ENCODE results near the gene LBP. TPM values are rescaled to one million over a fixed set of nuclear protein-coding genes. Genes with fewer than 3 reads are reported as not detected.

The LBP gene
- total and polyA plus RNA-seq, 7 donors = 0.49 to 1.9 TPM; not detected in 5

- 24 to 41% methylated on average over 2 of the region's 2 CpGs for WGBS, 2 donors
- TF ChIP-seq POLR2A (IDR thresholded peaks at IDR 0.05) = no peak
- TF ChIP-seq EP300 (IDR thresholded peaks at IDR 0.05) = no peak
- no peak for TF ChIP-seq CTCF (IDR thresholded peaks at IDR 0.05)
- TF ChIP-seq POLR2AphosphoS5 (IDR thresholded peaks at IDR 0.05) = no peak
- H3K27ac ChIP-seq = no peak overlapping the region
- H3K4me1 ChIP-seq = no peaks in the 10 kb centered on the region
- no peak overlapping the region for H3K4me3 ChIP-seq
- no peaks in the 10 kb centered on the region for H3K27me3 ChIP-seq
- DNase-seq = no peak
- intact Hi-C loops (cut with DNase I) = no loop called here
- H3K36me3 ChIP-seq = no peaks in the 10 kb centered on the region
- no peaks in the 10 kb centered on the region for H3K9me3 ChIP-seq
These were observed 23.1 kb downstream of the LBP start for GRCh38 chr20:38369389-38369788.

- TF ChIP-seq POLR2A (IDR thresholded peaks at IDR 0.05) (no peak), CTCF (IDR thresholded peaks at IDR 0.05) (no peak)
- H3K4me3 ChIP-seq = no peak overlapping the region
- 76 to 81% methylated on average over 5 of the region's 5 CpGs for WGBS, 2 donors
- intact Hi-C loops (cut with DNase I) = no loop called here
- H3K9me3 ChIP-seq = no peaks in the 10 kb centered on the region
- H3K27ac ChIP-seq = no peak overlapping the region
- no peaks in the 10 kb centered on the region for H3K36me3 ChIP-seq
- no peak for DNase-seq
- no peaks in the 10 kb centered on the region for H3K27me3 ChIP-seq
- H3K4me1 ChIP-seq = no peaks in the 10 kb centered on the region
These were observed 26.5 kb downstream of the LBP start for GRCh38 chr20:38372806-38373205.

- 37 to 56% methylated on average over 7 of the region's 7 CpGs for WGBS, 2 donors
- H3K4me1 ChIP-seq = no peaks in the 10 kb centered on the region
- no peak for DNase-seq
- no peaks in the 10 kb centered on the region for H3K36me3 ChIP-seq
- no peaks in the 10 kb centered on the region for H3K27me3 ChIP-seq
- H3K27ac ChIP-seq = no peak overlapping the region
- TF ChIP-seq EP300 (IDR thresholded peaks at IDR 0.05) (no peak), CTCF (IDR thresholded peaks at IDR 0.05) (no peak), POLR2A (IDR thresholded peaks at IDR 0.05) (no peak), POLR2AphosphoS5 (IDR thresholded peaks at IDR 0.05) (no peak)
- H3K9me3 ChIP-seq = no peaks in the 10 kb centered on the region
- intact Hi-C loops (cut with DNase I) = no loop called here
- no peak overlapping the region for H3K4me3 ChIP-seq
These were observed 27.1 kb downstream of the LBP start for GRCh38 chr20:38373231-38373867.

- intact Hi-C loops (cut with DNase I) = no loop called here
- no peaks in the 10 kb centered on the region for H3K27me3 ChIP-seq
- H3K27ac ChIP-seq = no peak overlapping the region
- WGBS, 2 donors = 91 to 92% methylated on average over 5 of the region's 5 CpGs
- no peak for DNase-seq
- H3K4me3 ChIP-seq = no peak overlapping the region
- no peaks in the 10 kb centered on the region for H3K9me3 ChIP-seq
- H3K36me3 ChIP-seq = no peaks in the 10 kb centered on the region
- TF ChIP-seq CTCF (IDR thresholded peaks at IDR 0.05) = no peak
- no peak for TF ChIP-seq EP300 (IDR thresholded peaks at IDR 0.05)
- no peak for TF ChIP-seq POLR2A (IDR thresholded peaks at IDR 0.05)
- TF ChIP-seq POLR2AphosphoS5 (IDR thresholded peaks at IDR 0.05) = no peak
- no peaks in the 10 kb centered on the region for H3K4me1 ChIP-seq
These were observed 27.6 kb downstream of the LBP start for GRCh38 chr20:38373898-38374297.

All from sigmoid colon (tissue), 7 donors.